T-helper 1 cell (primary cell): ENCODE data around the gene ADORA3.

Experiments
- DNase-seq, 5 donors: peaks; one replicate each; pipeline ENCODE4 v3.0.0-alpha.2; 2012 to 2020

Gene ADORA3

GRCh38 chr1:111507411-111508201 is 4.2 kb upstream of the ADORA3 start:
- peak in 4 of 5 donors; percentile 22 to 94 (median 34) for DNase-seq

DNA sequence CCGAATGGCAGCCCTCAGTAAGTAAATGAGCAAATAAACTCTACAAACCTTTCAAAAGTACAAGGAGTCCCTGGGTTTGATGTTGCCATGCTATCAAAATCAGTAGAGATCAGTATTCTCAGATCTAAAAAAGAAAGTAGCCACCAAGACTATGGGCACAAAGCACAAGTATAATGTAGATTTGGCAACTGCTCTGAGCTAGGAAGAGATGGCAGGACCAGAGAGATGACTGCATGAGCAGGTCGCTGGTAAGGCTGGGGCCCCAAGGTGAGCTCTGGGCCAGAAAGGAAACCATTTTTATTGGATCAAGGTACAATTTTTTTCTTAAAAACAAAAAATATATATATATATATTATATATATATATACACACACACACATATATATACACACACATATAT is 3.1 kb upstream of the ADORA3 start:
- no peak for DNase-seq

DNA sequence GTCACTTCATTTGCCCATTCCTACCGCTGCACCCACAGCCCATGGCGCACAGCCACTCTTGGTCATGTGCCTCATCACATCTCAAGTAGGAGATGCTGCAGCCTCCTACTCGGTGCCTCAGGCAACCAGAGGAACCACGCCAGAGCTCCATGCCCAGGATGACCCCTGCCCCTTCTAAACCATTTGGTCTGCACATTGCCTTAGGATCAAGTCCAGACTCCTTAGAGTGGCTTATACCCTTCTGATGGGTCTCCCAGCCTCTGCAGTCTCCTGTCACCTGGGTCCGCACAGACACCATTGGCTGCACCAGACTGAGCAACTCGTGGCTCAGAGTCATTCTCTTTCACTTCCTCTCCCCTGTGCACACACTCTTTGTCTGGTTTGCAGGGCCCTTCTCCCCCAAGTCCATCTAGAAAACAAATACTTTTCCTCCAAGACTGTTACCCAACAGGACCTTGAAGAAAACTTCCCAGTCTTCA is 2.2 kb upstream of the ADORA3 start:
- DNase-seq: peak in 1 of 5 donors; percentile 43

GRCh38 chr1:111504097-111504496 is 664 bp upstream of the ADORA3 start:
- no peak for DNase-seq

GRCh38 chr1:111501645-111502044 is 1.8 kb downstream of the ADORA3 start:
- no peak for DNase-seq

DNA sequence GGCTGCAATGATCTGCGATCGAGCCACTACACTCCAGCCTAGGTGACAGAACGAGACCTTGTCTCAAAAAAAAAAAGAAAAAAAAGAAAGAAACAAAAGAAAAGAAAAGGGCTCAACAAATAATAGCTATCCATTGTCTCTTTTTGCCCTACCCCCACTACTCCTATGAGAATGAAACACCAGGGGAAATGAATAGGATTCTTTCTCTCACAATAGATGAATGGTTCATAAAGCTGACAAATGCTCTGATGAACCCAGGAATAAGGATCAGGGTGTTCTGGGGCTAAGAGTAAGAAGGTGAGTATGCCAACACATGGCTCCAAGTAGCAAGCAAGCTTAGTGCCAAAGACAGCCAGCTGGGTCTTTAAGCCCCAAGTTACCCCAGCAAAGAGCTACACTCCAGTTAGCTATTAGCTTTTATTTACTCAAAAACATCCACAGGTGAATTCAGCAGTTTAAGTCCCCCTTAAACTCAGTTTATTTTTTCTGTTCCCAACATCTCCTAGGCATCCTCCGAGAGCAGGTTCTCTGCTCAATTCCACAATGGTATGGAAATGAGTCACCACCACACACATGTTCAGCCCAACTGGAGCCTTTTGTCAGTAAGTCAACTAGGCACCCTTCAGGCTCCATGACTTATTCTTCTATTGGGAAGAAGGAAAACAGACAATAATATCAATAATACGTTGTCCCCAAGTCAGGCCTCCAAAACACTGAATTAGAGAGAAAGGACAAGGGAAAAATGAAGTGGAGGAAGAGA is 4.2 kb downstream of the ADORA3 start:
- no peak for DNase-seq

GRCh38 chr1:111497592-111497991 is 5.8 kb downstream of the ADORA3 start:
- no peak for DNase-seq

DNA sequence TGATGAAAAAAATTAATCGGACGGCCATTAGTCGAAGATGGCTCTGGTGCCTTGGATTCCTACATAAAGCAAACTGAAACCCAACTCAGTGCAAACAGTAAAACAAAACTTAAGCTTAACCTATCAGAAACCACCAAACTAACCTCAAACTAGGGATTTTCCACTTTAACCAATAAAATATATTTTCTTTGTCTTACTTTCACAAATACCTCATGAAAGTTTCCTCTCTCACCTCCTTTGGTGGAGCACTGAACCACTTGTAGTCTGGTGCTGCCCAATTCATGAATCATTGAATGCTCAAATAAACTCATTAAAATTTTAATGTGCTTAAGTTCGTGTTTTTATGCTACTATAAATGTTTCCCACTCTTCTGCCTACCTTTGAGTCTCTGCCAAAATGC is 7.0 kb downstream of the ADORA3 start:
- peak in 1 of 5 donors; percentile 43 for DNase-seq

DNA sequence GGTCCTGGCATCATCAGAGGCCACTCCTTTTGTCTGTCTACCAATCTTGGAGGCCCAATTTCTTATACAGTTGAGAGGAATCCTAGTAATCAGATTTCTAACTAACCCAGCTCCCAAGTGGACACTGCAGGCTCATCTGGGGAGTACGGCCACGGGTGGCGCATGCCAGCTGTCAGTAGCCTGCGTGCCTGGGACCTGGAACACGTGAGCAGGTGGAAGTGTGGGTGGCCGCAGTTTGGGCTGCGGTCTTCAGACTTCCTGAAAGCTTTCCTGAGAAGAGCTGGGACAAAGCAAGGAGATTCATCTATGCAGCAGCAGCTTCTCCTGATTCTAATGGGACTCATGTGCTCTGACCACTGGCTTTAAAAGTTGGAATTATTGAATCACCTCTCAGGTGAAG is 12.4 kb downstream of the ADORA3 start:
- DNase-seq: no peak

- no peak for DNase-seq
Observed at GRCh38 chr1:111490220-111490619, 13.2 kb downstream of the ADORA3 start.

- DNase-seq: no peak
Observed at GRCh38 chr1:111489604-111490003, 13.8 kb downstream of the ADORA3 start.

GRCh38 chr1:111488669-111489068 is 14.8 kb downstream of the ADORA3 start:
- DNase-seq: no peak

DNA sequence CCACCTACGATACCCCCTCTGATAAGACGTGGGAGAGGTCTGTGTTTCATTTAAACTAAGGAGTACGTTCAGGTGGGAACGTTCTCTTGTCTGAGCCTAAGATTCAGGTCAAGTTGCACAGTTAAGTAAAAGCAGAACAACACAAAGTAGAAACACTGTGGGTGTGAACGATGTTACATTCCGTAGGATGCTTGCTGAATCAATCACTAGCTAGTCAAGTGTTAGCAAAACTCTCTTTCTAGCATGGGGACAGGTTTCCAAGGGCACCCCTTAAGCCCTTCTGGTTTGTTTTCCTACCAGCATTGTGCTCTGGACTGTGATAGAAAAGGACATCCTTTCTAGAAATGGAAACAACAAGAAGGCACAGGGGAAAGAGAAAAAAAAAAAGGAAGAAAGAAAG is 16.3 kb downstream of the ADORA3 start:
- DNase-seq: no peak

- DNase-seq: no peak
Observed at GRCh38 chr1:111486431-111486830, 17.0 kb downstream of the ADORA3 start.

GRCh38 chr1:111484391-111485026 is 18.9 kb downstream of the ADORA3 start:
- no peak for DNase-seq

GRCh38 chr1:111483876-111484275 is 19.6 kb downstream of the ADORA3 start:
- no peak for DNase-seq

- no peak for DNase-seq
Observed at GRCh38 chr1:111483166-111483565, 20.3 kb downstream of the ADORA3 start.

DNA sequence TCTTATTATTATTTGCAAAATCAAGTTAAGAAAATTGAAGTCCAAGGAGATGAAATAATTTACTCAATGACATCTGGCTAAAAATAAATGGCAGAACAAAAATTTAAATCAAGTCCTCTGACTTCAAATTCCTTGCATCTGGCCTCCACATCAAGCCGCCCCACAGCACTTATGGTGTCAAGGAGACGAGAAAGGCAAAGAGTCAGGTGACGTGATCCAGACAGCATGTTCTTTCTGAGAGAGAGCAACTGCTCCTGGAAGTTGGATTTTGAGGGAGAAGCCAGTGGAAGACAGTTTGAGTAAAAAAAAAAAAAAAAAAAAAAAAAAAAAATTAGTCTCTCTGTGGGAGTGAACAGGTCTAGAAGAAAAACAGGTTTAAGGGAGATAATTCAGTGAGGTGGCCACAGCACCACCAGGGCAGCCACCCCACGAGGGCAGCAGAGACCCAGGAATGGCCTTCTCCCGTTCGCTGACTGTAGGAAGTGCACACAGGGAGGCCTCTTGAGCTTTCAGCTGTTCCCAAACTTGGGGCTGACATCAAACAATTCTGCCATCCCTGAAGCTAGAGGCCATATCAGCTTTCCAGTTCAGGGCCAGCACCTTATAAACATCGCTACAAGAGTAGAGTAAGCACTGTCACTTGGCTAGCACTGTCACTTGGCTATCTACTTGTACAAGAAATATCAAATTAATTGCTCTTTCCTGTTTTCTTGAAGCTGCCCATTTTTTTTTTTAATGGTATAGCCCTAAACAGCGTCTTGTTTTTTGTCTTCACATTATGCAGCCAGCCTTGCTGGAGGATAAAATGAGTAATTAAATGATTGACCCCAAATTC is 21.8 kb downstream of the ADORA3 start:
- peak; percentile 16 to 60 (median 37) for DNase-seq

- DNase-seq: no peak
Observed at GRCh38 chr1:111480674-111481073, 22.8 kb downstream of the ADORA3 start.

DNA sequence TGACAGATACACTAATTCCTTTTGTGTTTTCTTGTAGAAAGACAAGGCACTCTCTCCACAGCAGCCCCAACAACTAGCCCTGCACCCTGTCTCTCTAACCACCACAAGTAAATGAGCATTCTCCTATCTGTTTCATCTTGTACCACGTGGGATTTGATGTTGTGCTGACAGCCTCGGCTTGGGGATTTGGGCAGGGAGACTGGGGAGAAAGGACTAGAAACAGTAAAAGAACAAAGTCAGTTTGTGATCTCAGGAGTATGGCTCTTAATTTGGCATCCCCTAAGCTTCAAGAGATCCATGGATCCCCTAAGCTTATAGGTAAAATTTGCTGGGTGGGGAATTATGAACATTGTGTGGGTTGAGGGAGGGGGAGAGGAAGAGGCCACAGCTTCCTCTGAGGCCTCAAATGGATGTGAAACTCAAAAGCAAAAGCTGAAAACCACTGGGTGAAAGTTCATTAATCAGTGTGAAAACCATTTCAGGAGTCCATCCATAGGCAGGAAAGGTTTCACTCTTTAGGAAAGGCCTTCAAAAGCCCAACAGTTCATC is 26.6 kb downstream of the ADORA3 start:
- peak in 4 of 5 donors; percentile 7 to 76 (median 26) for DNase-seq

DNA sequence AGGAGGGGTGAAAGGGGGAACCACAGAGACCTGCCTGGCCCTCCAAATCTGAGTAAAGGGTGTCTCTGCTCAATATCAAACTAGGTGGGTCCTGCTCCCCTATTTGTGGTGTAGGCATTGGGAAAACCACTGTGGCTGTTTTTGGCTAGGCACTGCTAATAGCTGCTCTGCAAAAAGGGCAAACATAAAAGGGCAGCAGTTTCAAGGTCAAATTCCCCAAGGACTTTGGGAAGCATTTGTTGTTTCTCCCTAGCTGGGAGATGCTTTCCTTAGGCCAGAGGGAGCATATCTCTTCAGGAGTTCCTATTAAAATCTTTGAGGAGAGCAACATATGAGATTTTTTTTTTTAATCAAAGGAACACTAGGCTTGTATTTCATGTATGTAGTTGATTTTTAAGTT is 27.2 kb downstream of the ADORA3 start:
- no peak for DNase-seq

DNA sequence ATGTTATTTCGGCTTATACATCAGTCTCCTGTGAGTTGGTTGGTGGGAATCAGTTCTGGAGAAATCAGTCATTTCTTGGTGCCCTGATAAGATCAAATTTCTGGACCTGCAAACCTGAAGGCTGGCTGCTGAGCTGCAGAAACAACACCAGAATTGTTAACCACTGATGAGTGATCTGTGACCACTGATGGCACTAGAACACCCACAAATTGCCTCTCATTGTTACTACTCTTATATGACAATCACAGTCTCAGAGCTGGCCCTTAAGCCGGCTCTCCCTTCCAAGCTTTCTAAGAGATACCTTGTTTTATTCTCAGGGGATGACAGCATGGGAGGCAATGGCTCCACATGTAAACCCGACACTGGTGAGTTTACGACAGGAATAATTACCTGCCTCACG is 27.7 kb downstream of the ADORA3 start:
- peak in 1 of 5 donors; percentile 74 for DNase-seq
